ENCODE data around the gene KAZN.

Gene KAZN

DNA sequence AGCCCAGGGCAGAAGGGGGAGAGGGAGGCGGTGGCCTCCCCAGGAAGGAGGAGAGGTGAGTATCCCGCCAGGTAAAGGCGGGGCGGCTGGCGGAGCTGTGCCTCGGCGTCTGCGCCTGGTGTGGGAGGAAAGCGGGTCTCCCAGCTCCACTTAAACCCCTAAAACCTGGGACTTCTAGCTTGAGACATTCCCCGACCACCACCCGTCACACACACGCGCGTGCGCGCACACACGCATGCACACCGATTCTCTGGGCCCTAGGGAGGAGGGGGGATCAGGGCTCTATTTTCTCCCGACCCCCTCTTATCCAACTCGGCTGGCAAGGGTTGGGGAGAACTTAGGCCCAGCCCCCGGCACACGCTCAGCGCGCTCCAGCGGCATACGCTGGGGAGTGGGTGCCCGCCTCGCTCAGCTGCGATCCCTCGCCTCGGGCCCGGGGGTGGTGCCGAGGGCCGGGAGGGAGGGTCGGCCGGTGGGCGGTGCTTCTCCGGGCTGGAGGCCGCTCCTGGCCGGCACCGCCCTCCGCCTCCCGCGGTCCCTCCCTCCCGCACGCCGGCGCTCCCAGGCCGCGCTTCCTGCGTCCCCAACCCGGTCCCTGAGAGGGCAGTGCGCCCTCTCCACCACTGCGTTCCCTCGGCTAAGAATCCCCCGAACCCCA is 554.8 kb downstream of the KAZN start, which contains the start of gene TMEM51:
TMEM51 (plus strand) TSS at position 564 of the 658 bp plus-strand sequence. CDS start 61,341 bp downstream, outside the sequence.
- DNase-seq = peak; percentile 41 to 54

DNA sequence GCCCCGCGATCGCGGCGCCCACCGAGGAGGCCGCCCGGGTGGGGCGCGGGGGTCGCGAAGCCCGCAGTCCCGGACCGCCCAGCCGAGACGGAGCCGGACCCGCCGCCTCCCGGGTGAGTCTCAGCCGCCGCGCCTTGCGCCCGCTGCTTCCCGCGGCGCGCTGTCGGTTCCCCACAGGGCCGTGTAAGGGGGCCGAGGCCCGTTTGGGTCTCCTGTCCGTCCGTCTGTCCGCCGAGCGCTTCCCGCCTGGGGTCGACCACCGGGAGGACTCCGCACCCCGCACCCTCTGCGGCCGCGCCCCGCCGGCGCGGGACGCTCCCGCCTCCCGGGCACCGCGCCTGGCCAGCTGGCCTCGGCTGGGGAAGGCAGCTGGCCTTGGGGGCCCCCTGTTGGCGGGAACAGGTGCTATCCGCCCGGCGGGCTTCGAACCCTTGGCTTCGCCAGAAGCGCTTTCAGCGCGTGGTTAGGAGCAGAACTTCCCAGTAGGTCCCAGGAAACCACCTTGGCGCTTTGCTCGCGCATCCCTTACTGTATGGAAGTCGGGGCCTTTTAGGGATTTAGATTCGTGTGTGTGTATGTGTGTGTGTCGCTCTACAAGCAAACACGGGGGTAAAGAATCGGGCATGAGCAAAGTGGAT is 555.5 kb downstream of the KAZN start:
- peak; percentile 52 to 83 for DNase-seq

DNA sequence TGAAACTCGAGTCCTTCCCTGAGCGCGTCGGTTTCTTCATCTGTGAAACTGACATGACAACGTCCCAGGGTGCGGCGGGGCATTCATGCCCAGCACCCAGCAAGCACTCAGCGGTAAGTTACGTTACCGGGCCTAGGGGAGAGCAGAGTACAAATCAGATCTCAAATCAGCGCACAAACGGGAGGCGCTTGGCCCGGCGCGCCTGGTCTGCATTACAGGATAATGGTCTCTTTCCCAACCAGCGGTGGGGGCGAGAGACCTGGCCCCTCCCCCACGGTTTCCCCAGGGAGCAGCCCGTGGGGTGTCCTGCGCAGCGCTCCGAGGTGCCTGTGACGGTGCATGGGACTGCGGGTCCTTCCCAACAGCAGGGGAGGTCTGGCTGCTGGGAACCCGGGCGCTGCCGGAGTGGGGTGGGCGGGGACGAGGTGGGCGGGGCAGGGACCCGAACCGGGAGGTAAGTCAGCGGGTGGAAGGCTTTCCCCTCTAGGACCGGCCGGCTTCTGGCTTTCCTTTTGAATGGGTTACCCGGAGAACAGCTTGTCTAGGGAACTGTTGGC is 556.1 kb downstream of the KAZN start:
- DNase-seq = no peak

DNA sequence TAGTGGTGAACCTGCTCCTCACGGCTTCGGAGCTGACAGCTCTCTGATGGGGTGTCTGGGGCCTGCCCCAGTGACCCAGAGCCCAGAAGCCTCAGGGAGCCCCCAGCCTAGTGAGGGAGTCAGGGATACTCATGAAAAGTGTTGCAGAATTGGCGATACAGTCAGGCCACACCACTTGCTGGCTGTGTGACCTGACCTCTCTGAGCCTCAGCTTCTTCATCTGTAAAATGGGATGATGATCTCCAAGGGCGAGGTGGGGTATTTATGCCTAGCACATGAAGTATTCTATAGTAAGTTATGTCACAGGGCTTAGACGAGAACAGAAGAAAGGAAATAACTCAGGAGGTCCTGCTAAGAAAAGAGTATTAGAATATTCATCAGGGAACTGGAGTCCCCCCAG is 556.7 kb downstream of the KAZN start:
- DNase-seq = no peak

DNA sequence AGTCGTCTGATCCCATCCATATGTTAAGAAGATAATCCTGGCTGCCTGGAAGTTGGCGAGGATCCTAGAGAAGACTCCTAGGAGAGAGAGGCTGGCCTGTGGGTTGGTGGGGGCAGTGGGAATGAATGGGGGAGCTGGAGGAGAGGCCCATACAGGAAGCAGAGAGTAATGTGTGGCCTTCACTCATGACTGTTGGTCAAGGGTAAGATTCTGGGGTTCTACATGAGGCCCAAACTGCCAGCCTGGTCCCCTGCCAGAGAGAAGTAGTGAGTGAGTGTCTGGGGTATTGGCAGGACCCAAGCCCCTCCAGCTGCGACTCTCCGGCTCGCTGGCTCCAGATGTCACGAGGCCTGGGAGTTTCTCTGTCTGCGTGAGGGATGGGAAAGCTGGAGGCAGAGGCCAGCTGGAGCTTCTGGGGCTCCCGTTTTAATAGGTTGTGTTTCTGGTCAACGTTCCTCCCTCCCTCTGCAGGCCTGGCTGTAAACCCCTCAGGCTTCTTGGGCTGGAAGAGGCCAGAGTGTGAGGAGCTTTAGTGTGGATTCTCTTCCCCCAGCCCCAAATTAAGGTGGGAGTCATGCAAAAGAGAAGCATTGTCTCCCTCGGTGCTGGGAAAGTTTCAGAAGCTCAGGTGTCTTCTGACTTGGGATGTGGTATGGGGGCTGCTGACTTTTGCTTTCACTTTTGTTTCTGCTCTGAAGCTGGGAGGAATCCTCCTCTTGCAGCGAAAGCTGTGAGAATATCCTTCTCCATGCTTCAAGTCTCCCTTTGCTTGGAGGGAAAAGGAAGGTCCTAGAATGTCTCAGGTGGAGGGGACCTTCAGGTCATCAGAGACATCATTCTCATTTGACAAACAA is 557.6 kb downstream of the KAZN start:
- DNase-seq = no peak

DNA sequence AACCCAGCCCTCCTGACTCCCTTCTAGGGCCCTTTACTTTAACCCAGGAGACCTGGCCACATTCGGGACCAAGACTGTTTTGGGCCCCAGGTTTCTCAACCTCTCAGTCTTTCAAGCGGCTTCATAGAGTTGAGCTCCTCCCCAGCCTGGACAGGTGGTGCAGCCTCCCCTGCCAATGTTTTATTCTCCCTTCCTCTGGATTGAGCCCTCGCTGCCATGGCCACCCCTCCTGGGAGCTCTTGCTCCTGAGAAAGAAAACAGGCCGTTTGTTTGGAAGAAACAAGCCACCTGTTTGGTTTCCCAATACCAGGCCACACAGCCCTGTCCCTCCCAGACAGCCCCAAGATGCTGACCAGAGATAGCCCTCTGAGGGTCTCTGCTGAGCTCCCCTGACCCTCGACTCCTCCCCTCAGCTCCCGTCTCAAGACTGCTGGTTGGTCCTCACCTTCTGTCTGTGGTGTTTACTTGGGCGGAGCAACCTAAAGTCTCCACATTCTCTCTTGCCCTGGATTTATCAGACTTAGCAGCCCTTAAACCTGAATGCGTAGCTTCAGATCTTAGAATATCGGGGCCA is 558.4 kb downstream of the KAZN start:
- no peak for DNase-seq

DNA sequence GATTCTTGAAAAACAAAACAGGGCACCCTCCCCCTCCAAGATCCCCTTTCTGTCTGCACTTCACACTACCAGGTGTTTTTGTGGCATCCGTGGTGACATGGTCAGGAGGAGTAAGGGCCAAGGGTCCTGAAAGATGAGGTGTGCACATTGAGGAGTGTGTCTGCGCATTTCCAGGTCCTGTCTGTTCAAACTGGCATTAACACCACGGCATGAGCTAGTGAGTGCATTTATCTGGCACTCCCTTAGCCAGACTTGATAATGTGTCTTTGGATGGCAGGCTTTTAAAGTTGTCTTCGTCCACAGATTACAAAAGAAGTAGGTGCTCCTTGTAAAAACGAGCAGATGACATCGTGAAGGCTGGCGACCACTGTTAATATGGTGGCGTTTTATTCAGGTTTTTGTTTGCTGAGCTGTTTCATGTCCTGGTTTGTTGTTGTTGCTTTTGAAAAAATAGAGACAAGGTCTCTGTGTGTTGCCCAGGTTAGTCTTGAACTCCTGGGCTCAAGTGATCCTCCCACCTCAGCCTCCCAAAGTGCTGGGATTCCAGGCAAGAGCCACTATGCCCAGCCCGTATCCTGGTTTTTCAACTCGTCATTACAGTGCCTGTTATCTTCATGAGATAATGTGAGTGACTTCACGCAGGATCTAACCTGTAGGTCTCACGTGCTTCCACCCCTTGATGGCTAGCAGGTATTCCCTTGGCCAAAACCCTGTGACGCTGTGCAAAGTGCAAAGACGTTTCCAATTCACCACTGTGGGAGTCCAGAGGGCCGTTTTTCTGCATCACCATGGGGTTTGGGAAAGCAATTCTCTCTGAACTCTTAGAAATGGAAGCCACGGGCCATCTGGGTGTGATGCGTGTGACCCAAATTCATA is 559.3 kb downstream of the KAZN start:
- DNase-seq = no peak

DNA sequence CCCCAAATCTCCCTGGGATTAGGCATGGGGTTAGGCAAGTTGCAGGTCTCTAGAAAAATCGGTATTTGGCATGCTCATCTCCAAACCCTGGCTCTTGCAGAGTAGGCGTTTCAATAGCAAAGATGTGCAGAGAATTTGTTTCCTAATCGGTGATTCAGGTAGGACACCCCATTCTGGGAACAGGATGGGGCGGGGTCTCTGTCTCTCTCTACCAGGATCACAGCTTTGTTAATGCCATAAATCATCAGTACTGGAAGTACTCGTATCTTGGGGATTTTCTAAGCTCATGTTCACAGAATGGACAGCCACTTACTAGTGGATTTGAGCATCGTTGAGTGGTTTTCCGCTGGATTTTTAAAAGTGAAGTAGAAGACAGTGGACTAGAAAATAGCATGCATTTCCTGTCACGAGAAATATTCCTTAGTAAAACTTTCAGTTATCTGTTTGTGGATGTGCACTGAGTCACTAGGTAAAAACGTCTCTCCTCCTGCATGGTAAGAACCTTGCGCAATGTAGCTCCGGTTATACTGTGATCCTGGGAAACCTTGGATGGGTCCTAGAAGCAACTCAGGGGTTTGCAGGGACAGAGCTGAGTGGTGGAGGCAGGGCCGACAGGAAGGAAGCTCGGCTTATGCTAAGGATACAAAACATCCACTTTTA is 560.2 kb downstream of the KAZN start:
- DNase-seq = no peak

DNA sequence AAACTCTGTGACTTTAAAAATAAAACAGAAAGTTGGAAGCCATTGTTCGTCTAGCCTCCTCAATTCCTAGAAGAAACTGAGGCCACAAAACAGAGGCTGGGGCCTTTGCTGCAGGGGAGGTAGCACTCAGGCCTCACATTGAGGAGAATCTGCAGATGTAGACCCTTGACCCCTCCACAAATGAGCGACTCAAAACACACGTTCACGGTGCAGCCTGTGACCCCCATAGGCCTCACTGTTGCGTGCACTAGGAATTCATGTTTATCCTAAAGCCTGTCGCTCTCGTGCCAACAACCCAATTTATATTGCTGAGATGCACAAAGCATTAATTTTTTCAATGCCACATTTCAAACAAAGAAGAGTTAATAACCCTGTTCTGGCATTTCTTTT is 560.7 kb downstream of the KAZN start:
- no peak for DNase-seq

DNA sequence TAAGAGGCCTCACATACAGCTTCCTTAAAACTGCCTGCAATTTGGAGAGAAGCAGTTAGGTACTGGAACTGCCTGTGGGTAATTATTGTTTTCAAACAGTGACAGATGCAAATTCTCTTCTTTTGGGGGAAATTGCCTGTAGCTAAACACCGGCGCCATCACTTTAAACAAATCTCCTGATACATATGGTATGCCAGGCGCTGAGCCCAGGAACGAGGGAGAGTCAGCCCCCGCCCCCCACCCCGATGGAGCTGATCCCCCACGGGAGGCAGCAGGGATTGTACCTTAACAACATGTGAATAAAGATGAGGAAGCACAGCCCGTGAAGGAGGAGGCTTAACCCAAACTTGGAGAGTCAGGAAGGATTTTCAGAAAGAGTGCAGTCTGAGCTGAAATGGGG is 562.1 kb downstream of the KAZN start:
- DNase-seq = no peak

DNA sequence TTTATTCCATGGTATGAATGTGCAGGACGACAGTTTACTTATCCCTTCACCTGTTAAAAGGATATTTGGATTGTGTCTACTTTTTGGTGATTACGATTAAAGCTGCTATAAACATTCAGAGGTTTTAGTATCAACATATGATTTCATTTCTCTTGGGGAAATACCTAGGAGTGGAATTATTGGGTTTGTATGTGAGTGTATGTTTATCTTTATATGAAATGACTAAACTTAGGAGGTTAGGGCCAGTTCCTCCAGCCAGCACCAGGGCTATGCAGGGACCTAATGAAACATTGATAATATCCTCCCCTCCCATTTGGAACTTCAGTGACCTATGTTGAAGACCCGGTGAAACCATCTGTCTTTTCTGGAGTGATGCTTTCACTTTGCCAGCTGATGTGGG is 568.9 kb downstream of the KAZN start:
- no peak for DNase-seq

Measured in inflammatory macrophage treated with lipopolysaccharide for 1 hour (primary cell).